OCI-LY1 (cell line): ENCODE results near the gene MTF1.

ENCODE experiments used
- CTCF ChIP-seq: fragments of 200-600 bp; sonication (generic), shearing (Covaris generic); IDR thresholded peaks from 2 replicates; pipeline ENCODE4 v1.5.1; 2017; ENCODE audit warnings: mild to moderate bottlenecking, antibody characterized with exemption, low read length, moderate library complexity, mixed read lengths
- EZH2 ChIP-seq: fragments of 200-600 bp; sonication (generic), shearing (Covaris generic); IDR thresholded peaks from 2 replicates; pipeline ENCODE4 v1.8.0; 2017; ENCODE audit warnings: borderline replicate concordance, mixed run types, mild to moderate bottlenecking, antibody characterized with exemption, low read length, moderate library complexity, mixed read lengths

GRCh38 chr1:37883671-37884070, 24.3 kb upstream of the MTF1 start:
- no peak for TF ChIP-seq CTCF
- TF ChIP-seq EZH2 = no peak
